ENCODE results near the gene PVR.

DNA sequence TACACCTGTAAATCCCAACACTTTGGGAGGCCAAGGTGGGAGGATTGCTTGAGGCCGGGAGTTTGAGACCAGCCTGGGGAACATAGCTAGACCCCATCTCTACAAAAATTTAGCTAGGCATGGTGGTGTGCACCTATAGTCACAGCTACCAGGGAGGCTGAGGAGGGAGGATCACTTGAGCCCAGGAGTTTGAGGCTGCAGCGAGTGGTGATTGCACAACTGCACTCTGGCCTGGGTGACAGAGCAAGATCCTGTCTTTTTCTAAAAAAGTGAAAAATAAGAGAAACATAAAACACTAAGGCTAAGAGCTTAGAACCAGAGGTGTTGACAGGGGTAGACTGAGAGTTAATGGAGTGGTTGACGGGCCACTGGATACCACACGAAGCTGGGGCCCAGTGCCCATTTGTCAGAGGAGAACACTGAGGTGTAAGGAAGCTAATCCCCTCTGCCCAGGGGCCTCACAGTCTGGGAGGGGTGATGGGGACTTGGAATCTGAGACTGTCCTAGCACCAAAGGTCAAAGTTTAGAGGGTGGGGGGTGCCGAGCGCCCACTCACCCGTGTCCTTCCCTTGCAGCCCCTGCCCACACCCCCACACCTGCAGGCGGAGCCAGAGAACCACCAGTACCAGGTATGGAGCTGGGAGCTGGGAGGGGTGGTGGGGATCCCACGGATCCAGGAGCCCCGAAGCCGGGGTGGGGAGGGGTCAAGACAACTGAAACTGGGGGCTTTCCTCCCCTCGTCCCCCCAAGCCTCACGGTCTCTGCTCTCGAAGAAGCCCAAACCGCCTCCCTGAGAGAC is 38.5 kb downstream of the PVR start:
- TF ChIP-seq, protein P1, sequence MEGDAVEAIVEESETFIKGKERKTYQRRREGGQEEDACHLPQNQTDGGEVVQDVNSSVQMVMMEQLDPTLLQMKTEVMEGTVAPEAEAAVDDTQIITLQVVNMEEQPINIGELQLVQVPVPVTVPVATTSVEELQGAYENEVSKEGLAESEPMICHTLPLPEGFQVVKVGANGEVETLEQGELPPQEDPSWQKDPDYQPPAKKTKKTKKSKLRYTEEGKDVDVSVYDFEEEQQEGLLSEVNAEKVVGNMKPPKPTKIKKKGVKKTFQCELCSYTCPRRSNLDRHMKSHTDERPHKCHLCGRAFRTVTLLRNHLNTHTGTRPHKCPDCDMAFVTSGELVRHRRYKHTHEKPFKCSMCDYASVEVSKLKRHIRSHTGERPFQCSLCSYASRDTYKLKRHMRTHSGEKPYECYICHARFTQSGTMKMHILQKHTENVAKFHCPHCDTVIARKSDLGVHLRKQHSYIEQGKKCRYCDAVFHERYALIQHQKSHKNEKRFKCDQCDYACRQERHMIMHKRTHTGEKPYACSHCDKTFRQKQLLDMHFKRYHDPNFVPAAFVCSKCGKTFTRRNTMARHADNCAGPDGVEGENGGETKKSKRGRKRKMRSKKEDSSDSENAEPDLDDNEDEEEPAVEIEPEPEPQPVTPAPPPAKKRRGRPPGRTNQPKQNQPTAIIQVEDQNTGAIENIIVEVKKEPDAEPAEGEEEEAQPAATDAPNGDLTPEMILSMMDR (conservative IDR thresholded peaks at IDR 0.05): no peak
- TF ChIP-seq ZFX (IDR thresholded peaks at IDR 0.05): no peak

Data from C4-2B (cell line).